ENCODE measurements around the gene SREBF2. TPM values are rescaled to one million over a fixed set of nuclear protein-coding genes. Genes with fewer than 3 reads are reported as not detected.

The SREBF2 gene
- total and polyA plus RNA-seq, 2 donors (not counting 3 experiments of a cell fraction or from before 2014, with no cell fraction given): 101 to 136 TPM

- H4K20me1 ChIP-seq (replicated peaks; ENCODE audit: control insufficient read depth, extremely low read depth, insufficient read depth, low read length): peaks cover 1% of the 10 kb centered on the region
- intact Hi-C loops (cut with micrococcal nuclease) (no loop called here), dilution Hi-C loops (cut with MboI; ENCODE audit: extremely low pct_ligation_motif_present, low sequenced_read_pairs) (no loop called here)
- no peaks in the 10 kb centered on the region for H3K27me3 ChIP-seq (ENCODE audit: control insufficient read depth in 2 of 2, insufficient read depth in 2 of 2, low read length in 2 of 2)
- DNase-seq (ENCODE audit: low read depth, low spot score) (no peak), FAIRE-seq (no peak)
- no peaks in the 10 kb centered on the region for H3K9me1 ChIP-seq (replicated peaks; ENCODE audit: control insufficient read depth, extremely low read depth, insufficient read depth, low read length)
- no peak for TF ChIP-seq MYC (IDR thresholded peaks at IDR 0.05; ENCODE audit: low read depth, low read length)
- TF ChIP-seq GATA2 (IDR thresholded peaks at IDR 0.05; ENCODE audit: insufficient read depth, insufficient read length, low read depth, low read length): no peak
- TF ChIP-seq EZH2 (IDR thresholded peaks at IDR 0.05; ENCODE audit: borderline replicate concordance, low read depth, low read length, severe bottlenecking): no peak
- no peak for TF ChIP-seq POLR2A (IDR thresholded peaks at IDR 0.05; ENCODE audit: low read depth, low read length)
- TF ChIP-seq POLR2AphosphoS5 (IDR thresholded peaks at IDR 0.05; ENCODE audit: insufficient read depth, low read depth, low read length): no peak
- TF ChIP-seq MAX (IDR thresholded peaks at IDR 0.05; ENCODE audit: insufficient read depth, insufficient read length): no peak
- no peak for TF ChIP-seq JUN (IDR thresholded peaks at IDR 0.05; ENCODE audit: borderline replicate concordance, insufficient read depth, insufficient read length, low read depth)
- TF ChIP-seq CTCF (IDR thresholded peaks at IDR 0.05; ENCODE audit: extremely low read depth in 1 of 2, insufficient read depth in 1 of 2, low read depth in 1 of 2, low read length in 2 of 2): no peak
- TF ChIP-seq FOS (IDR thresholded peaks at IDR 0.05; ENCODE audit: borderline replicate concordance, insufficient read depth, low read length): no peak
- ChIA-PET CTCF (interaction anchor here (1.5 to 1.7 kb wide), 2 partner anchors 127 to 176 kb away, joined by 5 to 8 read pairs; no protein-coding TSS in a partner anchor), POLR2A (no interaction called here)
- no peak overlapping the region for H2AFZ ChIP-seq (ENCODE audit: low read depth, low read length)
- no peak overlapping the region for H3K4me2 ChIP-seq (ENCODE audit: insufficient read depth, low read length)
- no TSS peak for BruUV-seq (replicated peaks)
- H3K79me2 ChIP-seq (ENCODE audit: control insufficient read depth, insufficient read depth, low read length): peaks cover 2% of the 10 kb centered on the region
- H3K4me1 ChIP-seq (ENCODE audit: control insufficient read depth, extremely low read depth, insufficient read depth, low read length): no peaks in the 10 kb centered on the region
- peaks cover 38 to 41% of the 10 kb centered on the region in 2 experiments for H3K36me3 ChIP-seq (ENCODE audit: control insufficient read depth in 2 of 2, extremely low read depth in 1 of 2, insufficient read depth in 2 of 2, low read length in 2 of 2)
- H3K4me3 ChIP-seq (replicated peaks in 1 of 3; ENCODE audit: insufficient read depth in 1 of 3, low read depth in 1 of 3, low read length in 3 of 3): no peak overlapping the region
- H3K9ac ChIP-seq (replicated peaks; ENCODE audit: extremely low read depth, insufficient read depth, low read length): no peak overlapping the region
- no peaks in the 10 kb centered on the region for H3K9me3 ChIP-seq (replicated peaks; ENCODE audit: control insufficient read depth, insufficient read depth, low read length)
- H3K27ac ChIP-seq (ENCODE audit: insufficient read depth, low read depth, low read length): no peak overlapping the region
Observed at GRCh38 chr22:41873391-41873790, 40.5 kb downstream of the SREBF2 start.

Data from endothelial cell of umbilical vein (primary cell).